ENCODE measurements around the gene XIRP1. TPM values are rescaled to one million over a fixed set of nuclear protein-coding genes. Genes with fewer than 3 reads are reported as not detected.

The XIRP1 gene
- total and polyA plus RNA-seq, 3 donors from 2014 or later: 0.24 to 2.8 (median 0.37) TPM

DNA sequence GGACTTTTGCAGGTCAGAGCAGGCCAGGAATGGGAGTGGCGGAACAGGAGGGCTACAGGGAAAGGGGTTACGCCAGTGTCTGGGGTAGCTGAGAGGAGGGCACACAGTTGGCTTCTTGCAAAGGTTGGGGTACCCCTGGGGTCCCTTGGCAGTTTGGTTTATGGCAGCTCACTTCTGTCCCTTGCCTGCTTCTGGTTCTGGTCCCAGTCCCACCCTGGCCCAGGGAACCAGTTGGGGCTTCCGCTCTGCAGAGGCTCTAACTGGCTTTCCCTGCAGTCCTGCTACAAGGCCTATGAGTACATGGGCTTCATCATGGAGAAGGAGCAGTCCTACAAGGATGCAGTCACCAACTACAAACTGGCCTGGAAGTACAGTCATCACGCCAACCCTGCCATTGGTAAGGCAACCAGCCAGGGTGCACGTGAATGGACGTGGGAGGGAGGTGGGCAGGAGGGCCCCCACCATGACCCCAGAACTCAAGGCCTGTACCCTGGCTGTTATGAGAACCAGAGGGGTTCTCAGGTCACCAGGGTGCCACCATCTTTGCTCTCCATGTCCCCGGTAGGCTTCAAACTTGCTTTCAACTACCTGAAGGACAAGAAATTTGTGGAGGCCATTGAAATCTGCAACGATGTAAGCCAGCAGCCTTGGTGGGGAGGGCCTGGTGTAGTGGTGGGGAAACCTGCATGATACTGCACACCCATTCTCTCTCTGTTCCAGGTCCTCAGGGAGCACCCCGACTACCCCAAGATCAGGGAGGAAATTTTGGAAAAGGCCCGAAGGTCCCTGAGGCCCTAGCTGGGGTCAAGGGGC, 54.2 kb downstream of the XIRP1 start:
- Histone ChIP-seq H3K27me3 (no peaks in the 10 kb centered on the region), H3K27ac (no peak overlapping the region), H3K36me3 (ENCODE audit: low read depth, missing control alignments) (no peaks in the 10 kb centered on the region), H3K4me3 (no peak overlapping the region), H3K9me3 (no peaks in the 10 kb centered on the region), H3K4me1 (peaks cover 15% of the 10 kb centered on the region)
- intact Hi-C loops (cut with DNase I; ENCODE audit: low total_unique reads): no loop called here
- DNase-seq: no peak
- WGBS, 2 donors: 84 to 94% methylated on average over 9 to 10 of the region's 10 CpGs
- TF ChIP-seq POLR2A (IDR thresholded peaks at IDR 0.05): no peak
- TF ChIP-seq, protein P1, sequence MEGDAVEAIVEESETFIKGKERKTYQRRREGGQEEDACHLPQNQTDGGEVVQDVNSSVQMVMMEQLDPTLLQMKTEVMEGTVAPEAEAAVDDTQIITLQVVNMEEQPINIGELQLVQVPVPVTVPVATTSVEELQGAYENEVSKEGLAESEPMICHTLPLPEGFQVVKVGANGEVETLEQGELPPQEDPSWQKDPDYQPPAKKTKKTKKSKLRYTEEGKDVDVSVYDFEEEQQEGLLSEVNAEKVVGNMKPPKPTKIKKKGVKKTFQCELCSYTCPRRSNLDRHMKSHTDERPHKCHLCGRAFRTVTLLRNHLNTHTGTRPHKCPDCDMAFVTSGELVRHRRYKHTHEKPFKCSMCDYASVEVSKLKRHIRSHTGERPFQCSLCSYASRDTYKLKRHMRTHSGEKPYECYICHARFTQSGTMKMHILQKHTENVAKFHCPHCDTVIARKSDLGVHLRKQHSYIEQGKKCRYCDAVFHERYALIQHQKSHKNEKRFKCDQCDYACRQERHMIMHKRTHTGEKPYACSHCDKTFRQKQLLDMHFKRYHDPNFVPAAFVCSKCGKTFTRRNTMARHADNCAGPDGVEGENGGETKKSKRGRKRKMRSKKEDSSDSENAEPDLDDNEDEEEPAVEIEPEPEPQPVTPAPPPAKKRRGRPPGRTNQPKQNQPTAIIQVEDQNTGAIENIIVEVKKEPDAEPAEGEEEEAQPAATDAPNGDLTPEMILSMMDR (IDR thresholded peaks at IDR 0.05): no peak

DNA sequence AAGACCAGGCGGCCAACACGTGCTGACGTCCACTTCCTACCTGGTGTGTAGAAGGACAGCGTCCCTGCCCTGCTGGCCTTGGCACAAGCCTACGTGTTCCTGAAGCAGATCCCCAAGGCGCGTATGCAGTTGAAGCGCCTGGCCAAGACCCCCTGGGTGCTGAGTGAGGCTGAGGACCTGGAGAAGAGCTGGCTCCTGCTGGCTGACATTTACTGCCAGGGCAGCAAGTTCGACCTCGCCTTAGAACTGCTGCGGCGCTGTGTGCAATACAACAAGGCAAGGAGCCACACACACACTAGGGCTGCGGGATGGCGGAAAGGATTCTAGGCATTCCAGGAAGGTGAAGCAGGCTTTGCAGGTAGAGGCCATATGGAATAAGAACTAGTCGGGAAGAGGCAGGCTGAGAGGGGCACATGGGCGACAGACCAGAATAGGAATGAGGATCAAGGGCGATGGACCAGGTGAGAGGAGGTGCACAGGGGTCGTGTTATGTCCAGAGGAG, 54.9 kb downstream of the XIRP1 start:
- DNase-seq: no peak
- Histone ChIP-seq H3K4me3 (no peak overlapping the region), H3K36me3 (ENCODE audit: low read depth, missing control alignments) (no peaks in the 10 kb centered on the region), H3K27ac (no peak overlapping the region), H3K4me1 (peaks cover 15% of the 10 kb centered on the region), H3K9me3 (no peaks in the 10 kb centered on the region), H3K27me3 (no peaks in the 10 kb centered on the region)
- intact Hi-C loops (cut with DNase I; ENCODE audit: low total_unique reads): no loop called here
- 94 to 98% methylated on average over 18 of the region's 18 CpGs for WGBS, 2 donors
- TF ChIP-seq, protein P1 (IDR thresholded peaks at IDR 0.05): no peak
- TF ChIP-seq POLR2A (IDR thresholded peaks at IDR 0.05): no peak

DNA sequence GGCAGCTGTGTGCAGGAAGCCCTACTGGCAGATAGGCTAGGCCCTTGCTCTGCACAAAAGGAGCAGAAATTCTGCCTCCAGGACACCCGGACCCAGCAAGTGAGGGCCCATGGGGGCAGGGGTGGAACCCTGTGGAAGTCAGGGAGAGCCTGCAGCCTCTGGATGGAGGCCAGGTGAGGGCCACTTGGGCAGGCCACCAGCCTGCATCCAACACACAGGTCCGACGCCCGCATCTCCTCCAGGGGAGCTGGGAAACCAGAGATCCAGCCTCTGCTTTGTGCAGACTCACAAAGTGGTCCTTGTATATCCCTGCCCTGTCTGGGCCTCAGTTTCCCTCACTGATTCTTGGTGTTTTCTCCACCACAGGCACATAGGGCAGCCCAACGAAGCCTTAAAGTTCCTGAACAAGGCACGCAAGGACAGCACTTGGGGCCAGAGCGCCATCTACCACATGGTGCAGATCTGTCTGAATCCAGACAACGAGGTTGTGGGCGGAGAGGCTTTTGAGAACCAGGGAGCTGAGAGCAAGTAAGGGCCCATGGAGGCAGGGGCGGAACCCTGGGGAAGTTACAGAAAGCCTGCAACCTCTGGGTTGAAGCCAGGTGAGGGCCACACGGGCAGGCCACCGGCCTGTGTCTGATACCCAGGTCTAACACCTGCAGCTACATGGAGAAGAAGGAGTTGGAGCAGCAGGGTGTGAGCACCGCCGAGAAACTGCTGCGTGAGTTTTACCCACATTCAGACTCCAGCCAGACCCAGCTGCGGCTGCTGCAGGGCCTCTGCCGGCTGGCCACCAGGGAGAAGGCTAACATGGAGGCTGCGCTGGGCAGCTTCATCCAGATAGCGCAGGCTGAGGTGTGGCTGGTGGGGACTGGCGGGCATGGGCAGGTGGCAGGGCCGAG, 55.6 kb downstream of the XIRP1 start:
- Histone ChIP-seq H3K4me1 (peaks cover 10% of the 10 kb centered on the region), H3K36me3 (ENCODE audit: low read depth, missing control alignments) (no peaks in the 10 kb centered on the region), H3K4me3 (no peak overlapping the region), H3K27me3 (no peaks in the 10 kb centered on the region), H3K27ac (no peak overlapping the region), H3K9me3 (no peaks in the 10 kb centered on the region)
- TF ChIP-seq, protein P1 (IDR thresholded peaks at IDR 0.05): no peak
- TF ChIP-seq POLR2A (IDR thresholded peaks at IDR 0.05): no peak
- DNase-seq: no peak
- intact Hi-C loops (cut with DNase I; ENCODE audit: low total_unique reads): no loop called here
- WGBS, 2 donors: 97% methylated on average over 12 to 21 of the region's 21 CpGs

DNA sequence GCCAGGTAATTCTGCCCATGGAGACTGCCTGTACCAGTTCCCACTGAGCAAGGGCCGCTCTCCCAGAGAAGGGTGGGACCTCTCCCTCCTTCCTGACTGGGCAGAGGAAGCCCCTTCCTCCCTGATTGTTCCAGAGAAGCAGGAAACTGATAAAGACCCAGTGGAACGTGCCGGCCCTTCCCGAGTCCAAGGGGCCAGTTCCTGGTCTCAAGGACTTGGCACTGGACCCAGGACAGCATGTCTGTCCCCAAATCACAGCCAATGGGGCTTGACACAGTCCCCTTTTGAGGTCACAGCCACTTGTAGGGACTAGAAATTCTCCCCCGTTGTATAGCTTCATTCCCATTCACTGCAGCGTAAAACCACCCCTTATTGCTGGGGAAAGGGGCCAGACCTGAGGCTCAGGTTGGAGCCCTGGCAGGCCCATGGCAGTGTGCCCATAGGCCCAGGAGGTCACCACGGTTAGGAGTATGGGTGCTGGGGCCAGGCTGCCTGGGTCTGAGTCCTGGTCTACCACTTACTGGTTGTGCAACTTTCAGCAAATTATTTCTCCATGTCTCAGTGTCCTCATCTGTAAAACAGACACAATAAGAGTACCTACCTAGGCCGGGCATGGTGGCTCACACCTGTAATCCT, 57.1 kb downstream of the XIRP1 start:
- no peaks in the 10 kb centered on the region for H3K4me1 ChIP-seq
- H3K4me3 ChIP-seq: no peak overlapping the region
- H3K9me3 ChIP-seq: no peaks in the 10 kb centered on the region
- no peaks in the 10 kb centered on the region for H3K36me3 ChIP-seq (ENCODE audit: low read depth, missing control alignments)
- DNase-seq: no peak
- no peak for TF ChIP-seq POLR2A (IDR thresholded peaks at IDR 0.05)
- TF ChIP-seq, protein P1 (IDR thresholded peaks at IDR 0.05): no peak
- WGBS, 2 donors: 66 to 88% methylated on average over 2 to 8 of the region's 8 CpGs
- H3K27me3 ChIP-seq: no peaks in the 10 kb centered on the region
- intact Hi-C loops (cut with DNase I; ENCODE audit: low total_unique reads): no loop called here
- no peak overlapping the region for H3K27ac ChIP-seq
